HL-60 (cell line): Measurements from ENCODE around the gene SMCO1.
"Not testable (repeated sequence)": the region's sequence is repeated elsewhere in the genome, so short reads cannot be mapped to it uniquely, and the experiment has no call there.

ENCODE experiments used
- CTCF ChIP-seq: IDR thresholded peaks from one replicate; pipeline ENCODE4 v1.5.1; 2011; ENCODE audit warnings: low read length, control low read depth, inconsistent platforms; ENCODE audit not compliant: insufficient read depth
- GABPA ChIP-seq: IDR thresholded peaks from 2 replicates; pipeline ENCODE4 v1.6.1; 2012; ENCODE audit warnings: low read depth
- POLR2AphosphoS5 ChIP-seq: IDR thresholded peaks from 2 replicates; pipeline ENCODE4 v1.6.1; 2012; ENCODE audit warnings: low read depth

GRCh38 chr3:196549312-196549711, 34.2 kb upstream of the SMCO1 start:
- TF ChIP-seq CTCF, POLR2AphosphoS5, GABPA: not testable (repeated sequence)
